Inflammatory macrophage treated with lipopolysaccharide for 4 hours (primary cell): ENCODE results near the gene SLC30A1.

Experiments used
- DNase-seq: peaks from one replicate; pipeline ENCODE4 v3.0.0-alpha.2; 2020

SLC30A1 gene

GRCh38 chr1:211607754-211608473 is 29.0 kb upstream of the SLC30A1 start:
- no peak for DNase-seq

DNA sequence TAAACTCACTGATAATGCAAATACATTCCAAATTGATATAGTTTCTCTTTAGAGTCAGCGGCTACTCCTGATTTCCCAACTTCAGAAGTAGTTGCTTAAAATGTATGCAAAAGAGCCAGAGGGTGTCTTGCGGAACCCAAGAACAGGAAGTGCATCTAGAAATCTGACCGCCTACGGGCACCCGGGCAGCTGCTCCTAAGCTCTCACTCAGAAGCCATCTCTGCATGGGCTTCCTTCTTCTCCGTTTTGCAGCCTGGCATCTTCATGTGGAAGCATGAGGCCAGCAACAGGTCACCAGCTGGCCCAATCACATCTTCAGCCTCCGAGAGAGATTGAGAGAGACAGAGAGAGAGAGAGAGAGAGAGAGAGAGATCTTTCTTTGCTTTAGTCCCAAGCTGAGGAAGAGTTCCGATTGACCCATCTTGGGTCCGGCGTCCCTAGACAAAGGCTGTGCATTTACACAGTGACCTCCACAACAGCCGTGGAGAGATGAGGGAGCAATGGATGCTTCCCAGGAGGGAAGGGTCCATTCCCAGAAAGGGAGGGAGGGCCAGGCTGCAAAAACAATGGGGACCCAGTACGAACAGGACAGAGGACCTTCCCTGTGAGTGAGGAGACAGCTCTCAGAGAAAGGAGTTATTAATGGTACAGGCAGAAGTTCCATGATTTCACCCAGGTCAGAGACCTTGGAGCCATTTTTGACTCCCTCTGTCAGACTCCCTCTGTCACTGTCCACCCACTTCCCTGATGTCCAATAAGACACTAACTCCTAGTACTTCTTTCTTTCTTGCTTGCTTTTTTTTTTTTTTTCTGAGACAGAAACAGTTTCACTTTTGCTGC is 28.2 kb upstream of the SLC30A1 start:
- DNase-seq: peak; percentile 98

DNA sequence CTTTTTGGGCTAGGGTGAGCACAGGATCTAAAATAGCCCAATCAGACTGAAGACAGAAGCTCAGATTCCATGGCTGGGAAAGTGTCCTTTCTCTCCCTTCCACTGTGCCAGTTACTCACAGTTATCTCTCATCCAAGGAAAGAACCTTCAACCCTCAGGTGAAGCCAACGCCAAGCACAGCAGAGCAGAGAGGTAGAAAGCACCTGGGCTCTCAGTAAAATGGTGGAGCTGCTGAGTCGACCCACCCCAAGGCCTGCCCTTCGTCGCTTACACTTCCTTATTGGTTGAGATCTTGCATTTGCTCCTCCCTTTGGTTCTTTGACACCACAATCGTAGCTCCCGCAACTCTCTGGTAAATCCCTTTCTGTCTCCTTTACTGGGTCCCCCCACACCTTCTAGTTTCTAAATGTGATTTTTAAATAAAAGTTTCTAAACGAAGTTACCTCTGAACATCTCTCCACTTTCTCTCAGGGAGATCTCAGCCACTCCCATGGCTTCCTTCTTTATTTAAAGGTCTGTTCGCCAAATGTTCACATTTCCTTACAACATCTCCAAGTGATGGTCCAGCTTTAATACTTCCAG is 27.5 kb upstream of the SLC30A1 start:
- DNase-seq: peak; percentile 82

- peak; percentile 58 for DNase-seq
Observed at GRCh38 chr1:211605603-211606331, 26.8 kb upstream of the SLC30A1 start.

- no peak for DNase-seq
Observed at GRCh38 chr1:211605034-211605433, 26.1 kb upstream of the SLC30A1 start.

- DNase-seq: no peak
Observed at GRCh38 chr1:211604548-211604947, 25.6 kb upstream of the SLC30A1 start.

GRCh38 chr1:211603713-211604112 is 24.8 kb upstream of the SLC30A1 start:
- no peak for DNase-seq

- DNase-seq: no peak
Observed at GRCh38 chr1:211603191-211603701, 24.3 kb upstream of the SLC30A1 start.

DNA sequence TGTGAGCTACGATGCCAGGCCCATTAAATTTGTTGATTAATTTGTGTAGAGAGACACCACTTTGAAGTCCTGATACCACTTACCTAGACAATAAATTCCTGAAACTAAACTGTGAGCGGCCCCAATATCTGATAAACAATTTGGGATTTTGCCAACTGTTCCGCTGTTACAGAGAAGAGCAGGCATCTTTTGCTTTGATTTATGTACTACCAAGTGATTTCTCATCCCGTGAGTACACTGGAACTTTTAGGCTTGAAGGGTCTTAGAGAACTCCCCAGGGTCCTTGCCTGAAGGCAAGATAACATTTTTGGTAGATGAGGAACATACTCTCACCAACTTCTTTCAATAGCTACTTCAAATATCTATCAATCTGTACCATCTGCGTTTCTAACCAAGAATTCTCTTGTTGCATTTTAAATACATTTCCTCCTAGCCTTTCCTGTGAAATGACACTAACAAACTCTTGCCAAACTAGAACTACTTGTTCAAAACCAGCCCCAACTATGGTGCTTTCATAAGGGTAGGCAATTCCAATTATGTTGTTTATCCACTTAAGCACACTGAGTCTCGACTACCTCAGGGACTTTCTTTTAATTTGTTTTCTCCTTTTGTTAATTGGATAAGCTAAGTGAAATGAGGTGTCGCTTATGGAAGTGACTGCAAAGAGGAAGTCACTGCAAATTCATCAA is 23.2 kb upstream of the SLC30A1 start:
- DNase-seq: no peak

DNA sequence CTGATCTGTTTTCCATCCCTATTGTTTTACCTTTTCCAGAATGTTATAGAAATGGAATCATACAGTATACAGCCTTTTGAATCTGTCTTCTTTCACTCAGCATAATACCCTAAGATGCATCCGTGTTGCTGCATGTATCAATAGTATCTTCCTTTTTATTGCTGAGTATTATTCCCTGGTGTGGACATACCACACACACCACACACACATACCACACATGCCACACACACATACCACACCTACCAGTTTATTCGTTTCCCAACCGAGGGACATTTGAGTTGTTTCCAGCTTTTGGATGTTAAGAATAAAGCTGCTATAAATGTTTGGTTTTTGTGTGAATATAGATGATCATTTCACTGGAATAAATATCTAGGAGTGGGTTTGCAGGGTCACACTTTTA is 22.2 kb upstream of the SLC30A1 start:
- DNase-seq: no peak

- DNase-seq: no peak
Observed at GRCh38 chr1:211599250-211599649, 20.3 kb upstream of the SLC30A1 start.

DNA sequence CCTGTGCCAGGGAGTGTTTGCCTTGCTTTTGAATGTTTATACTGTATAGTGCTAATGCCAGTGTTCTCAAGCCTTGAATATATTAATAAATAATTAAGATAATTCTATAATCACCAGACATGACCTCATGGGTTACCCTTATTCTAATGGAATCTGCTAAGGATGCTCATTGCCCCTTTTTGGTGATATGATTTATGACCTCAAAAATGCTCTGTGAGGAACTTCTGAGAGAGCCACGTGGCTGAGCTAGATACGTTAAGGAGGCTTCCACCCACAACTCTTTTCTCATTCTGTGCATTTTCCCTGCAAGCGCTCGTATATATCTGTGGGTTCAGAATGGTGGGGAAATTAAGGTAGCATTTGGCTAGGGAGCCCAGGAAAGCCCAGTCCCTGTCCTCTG is 19.6 kb upstream of the SLC30A1 start:
- DNase-seq: no peak

- no peak for DNase-seq
Observed at GRCh38 chr1:211596418-211597181, 17.6 kb upstream of the SLC30A1 start.

GRCh38 chr1:211595419-211595818 is 16.5 kb upstream of the SLC30A1 start:
- no peak for DNase-seq

DNA sequence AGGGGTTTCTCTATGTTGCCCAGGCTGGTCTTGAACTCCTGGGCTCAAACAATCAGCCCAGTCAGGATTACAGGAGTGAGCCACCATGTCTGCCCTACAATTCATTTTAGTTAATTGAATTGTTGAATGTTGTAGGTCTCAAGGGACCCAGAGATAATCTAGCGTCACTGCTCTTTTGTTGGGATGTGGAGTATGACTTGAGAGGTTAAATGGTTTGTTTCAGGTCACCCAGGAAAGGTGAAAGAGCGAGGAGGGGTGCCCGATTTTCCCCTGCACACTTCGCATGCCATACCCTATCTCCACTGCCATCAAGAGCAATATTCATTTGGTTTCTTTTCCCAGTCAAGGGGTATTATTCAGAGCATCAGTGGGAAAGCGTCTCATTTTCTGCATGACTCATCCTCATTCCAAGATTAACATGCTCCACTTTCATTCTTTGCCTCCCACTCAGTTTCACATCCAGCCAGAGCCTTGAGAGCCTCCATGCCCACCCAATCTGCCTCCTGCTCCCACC is 13.1 kb upstream of the SLC30A1 start:
- peak; percentile 91 for DNase-seq

DNA sequence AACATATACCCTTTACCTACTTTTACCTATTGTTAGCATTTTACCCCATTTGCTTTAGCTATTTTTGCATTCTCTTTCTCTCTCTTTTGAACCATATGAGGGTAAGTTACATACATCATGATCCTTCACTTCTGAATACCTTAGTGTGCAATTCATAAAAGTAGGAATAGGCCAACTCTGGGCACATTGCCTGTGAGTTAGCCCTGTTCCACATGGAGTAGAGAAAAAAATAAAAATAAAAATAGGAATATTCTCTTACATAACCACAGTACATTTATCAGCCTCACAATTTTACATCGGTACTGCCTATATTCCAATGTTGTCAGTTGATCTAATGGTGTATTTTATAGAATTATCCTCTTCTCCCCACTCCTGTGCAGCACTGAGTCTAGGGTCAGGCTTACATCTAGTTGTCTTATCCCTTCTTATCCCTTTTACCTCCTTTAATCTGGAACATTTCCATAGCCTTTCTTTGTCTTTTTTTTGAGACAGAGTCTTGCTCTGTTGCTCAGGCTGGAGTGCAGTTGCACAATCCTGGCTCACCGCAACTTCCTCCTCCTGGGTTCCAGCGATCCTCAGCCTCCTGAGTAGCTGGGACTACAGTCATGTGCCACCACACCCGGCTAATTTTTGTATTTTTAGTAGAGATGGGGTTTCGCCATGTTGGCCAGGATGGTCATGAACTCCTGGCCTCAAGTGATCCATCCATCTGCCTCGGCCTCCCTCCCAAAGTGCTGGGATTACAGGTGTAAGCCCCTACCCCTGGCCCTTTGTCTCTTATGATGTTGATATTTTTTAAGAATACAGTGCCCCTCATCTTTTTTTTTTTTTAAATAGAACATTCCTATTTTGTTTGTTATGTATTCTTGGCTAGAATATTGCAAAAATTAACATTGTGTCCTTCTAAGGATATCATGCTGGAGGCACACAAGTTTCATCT is 11.1 kb upstream of the SLC30A1 start:
- DNase-seq: peak; percentile 93

GRCh38 chr1:211588711-211589110 is 9.8 kb upstream of the SLC30A1 start:
- DNase-seq: no peak

DNA sequence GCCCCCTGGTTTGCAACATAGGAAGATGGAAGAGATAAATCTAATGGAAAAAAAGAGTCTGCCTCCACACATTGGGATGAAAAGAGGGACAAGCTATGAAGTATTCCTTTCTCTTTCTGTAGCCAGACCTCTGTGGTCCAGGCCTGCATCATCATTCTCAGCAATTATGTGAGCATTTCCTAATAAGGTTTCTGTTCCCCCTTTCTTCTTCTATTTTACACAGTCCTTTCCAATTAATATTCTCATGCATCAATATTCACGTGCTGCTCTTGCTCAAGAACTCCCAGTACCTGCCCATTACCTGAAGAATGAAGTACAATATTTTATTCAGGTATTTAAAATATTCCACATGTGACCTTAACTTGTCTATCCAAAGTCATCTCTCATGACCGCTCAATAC is 8.2 kb upstream of the SLC30A1 start:
- peak; percentile 78 for DNase-seq

GRCh38 chr1:211586538-211586937 is 7.6 kb upstream of the SLC30A1 start:
- no peak for DNase-seq
